ENCODE data around the gene MCM3. TPM values are rescaled to one million over a fixed set of nuclear protein-coding genes. Genes with fewer than 3 reads are reported as not detected.

MCM3 gene
- total RNA-seq, 1 experiment from 2014 or later, result 191 TPM

DNA sequence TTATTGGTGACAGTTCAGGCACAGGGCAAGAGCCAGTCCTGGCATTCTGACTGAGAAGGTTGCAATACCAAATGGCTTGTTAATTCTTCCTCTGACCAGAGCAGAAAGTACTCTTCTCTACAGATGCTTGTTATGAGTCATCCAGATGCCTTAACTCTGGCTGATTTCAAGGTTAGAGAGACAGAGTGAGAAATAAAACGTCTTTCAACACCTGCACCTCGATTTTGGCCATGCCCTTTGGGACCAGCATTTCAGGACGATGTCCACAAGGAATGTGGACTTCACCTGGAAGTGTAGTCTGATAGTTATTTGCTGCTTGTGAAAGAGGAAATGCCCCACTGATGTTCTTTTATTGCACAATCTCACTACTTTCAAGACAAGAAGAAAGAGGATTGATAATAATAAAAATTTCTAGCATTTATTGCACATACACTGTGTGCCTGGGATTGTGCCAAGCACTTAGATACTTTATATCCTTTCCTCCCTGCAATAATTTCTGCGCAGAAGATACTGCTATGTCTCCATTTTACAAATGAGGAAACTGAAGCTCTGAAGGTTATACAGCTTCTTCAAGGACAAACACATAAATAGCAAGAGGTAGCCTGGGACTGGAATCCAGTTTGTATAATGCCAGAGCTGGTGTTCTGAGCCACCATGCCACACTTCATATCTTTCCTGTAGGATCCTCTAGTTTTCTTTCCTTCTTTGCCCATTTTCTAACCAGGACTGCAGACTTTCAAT, 33.5 kb upstream of the MCM3 start:
- no peaks in the 10 kb centered on the region for H3K36me3 ChIP-seq (ENCODE audit: control insufficient read depth in 1 of 2, insufficient read depth in 2 of 2, low read length in 2 of 2)
- ChIA-PET RAD21 (ENCODE audit: low non-redundant PET in 1 of 2, low total read pairs in 2 of 2, uncharacterized antibody in 2 of 2, unreplicated experiment in 2 of 2) (no interaction called here), CTCF (no interaction called here), POLR2A (no interaction called here)
- ATAC-seq, result no peak
- no peaks in the 10 kb centered on the region for H3K79me2 ChIP-seq (ENCODE audit: insufficient read depth, low read length)
- H3K27ac ChIP-seq (ENCODE audit: low read depth, low read length), result no peak overlapping the region
- no TSS peak for BruUV-seq (replicated peaks)
- H3K4me3 ChIP-seq (replicated peaks in 1 of 2; ENCODE audit: low read depth in 1 of 2, low read length in 2 of 2), result no peak overlapping the region
- H3K4me1 ChIP-seq (ENCODE audit: control insufficient read depth in 1 of 2, insufficient read depth in 2 of 2, low read length in 2 of 2), result peaks cover 0 to 9% of the 10 kb centered on the region in 2 experiments; a peak in 1 of 4 replicates
- no peaks in the 10 kb centered on the region for H3K27me3 ChIP-seq (ENCODE audit: insufficient read depth, low read length)
- H3K9me2 ChIP-seq (ENCODE audit: insufficient read depth), result no peaks in the 10 kb centered on the region
- no peaks in the 10 kb centered on the region for H4K20me1 ChIP-seq (ENCODE audit: insufficient read depth)
- intact Hi-C loops (cut with micrococcal nuclease), result no loop called here
- no peak overlapping the region for H3K4me2 ChIP-seq (ENCODE audit: low read length)
- DNase-seq (ENCODE audit: low read depth, low spot score), result no peak
- no peak overlapping the region for H3K9ac ChIP-seq (ENCODE audit: low read length)
- no peak overlapping the region for H2AFZ ChIP-seq (ENCODE audit: low read depth, low read length, poor library complexity, severe bottlenecking)
- H3K9me3 ChIP-seq (ENCODE audit: control insufficient read depth in 1 of 2, insufficient read depth in 1 of 2, low read depth in 1 of 2, low read length in 2 of 2), result no peaks in the 10 kb centered on the region
- TF ChIP-seq CEBPB (IDR thresholded peaks at IDR 0.05; ENCODE audit: low read depth), result no peak
- no peak for TF ChIP-seq ZNF274 (IDR thresholded peaks at IDR 0.05; ENCODE audit: low read depth, low read length)
- no peak for TF ChIP-seq EZH2phosphoT487 (IDR thresholded peaks at IDR 0.05; ENCODE audit: borderline replicate concordance)
- TF ChIP-seq, protein P1, sequence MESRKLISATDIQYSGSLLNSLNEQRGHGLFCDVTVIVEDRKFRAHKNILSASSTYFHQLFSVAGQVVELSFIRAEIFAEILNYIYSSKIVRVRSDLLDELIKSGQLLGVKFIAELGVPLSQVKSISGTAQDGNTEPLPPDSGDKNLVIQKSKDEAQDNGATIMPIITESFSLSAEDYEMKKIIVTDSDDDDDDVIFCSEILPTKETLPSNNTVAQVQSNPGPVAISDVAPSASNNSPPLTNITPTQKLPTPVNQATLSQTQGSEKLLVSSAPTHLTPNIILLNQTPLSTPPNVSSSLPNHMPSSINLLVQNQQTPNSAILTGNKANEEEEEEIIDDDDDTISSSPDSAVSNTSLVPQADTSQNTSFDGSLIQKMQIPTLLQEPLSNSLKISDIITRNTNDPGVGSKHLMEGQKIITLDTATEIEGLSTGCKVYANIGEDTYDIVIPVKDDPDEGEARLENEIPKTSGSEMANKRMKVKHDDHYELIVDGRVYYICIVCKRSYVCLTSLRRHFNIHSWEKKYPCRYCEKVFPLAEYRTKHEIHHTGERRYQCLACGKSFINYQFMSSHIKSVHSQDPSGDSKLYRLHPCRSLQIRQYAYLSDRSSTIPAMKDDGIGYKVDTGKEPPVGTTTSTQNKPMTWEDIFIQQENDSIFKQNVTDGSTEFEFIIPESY (IDR thresholded peaks at IDR 0.05; ENCODE audit: extremely low read depth, insufficient replicate concordance, low read length), result no peak
- TF ChIP-seq, protein P2, sequence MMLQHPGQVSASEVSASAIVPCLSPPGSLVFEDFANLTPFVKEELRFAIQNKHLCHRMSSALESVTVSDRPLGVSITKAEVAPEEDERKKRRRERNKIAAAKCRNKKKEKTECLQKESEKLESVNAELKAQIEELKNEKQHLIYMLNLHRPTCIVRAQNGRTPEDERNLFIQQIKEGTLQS (IDR thresholded peaks at IDR 0.05), result no peak
- TF ChIP-seq EGR1 (IDR thresholded peaks at IDR 0.05; ENCODE audit: low read depth), result no peak
- TF ChIP-seq TCF7L2 (IDR thresholded peaks at IDR 0.05; ENCODE audit: borderline replicate concordance, extremely low read depth, insufficient read depth, insufficient read length), result no peak
- TF ChIP-seq YY1 (IDR thresholded peaks at IDR 0.05; ENCODE audit: extremely low read depth, insufficient replicate concordance, low read depth, low read length), result no peak
- TF ChIP-seq JUND (IDR thresholded peaks at IDR 0.05), result no peak
- TF ChIP-seq SIN3A (IDR thresholded peaks at IDR 0.05; ENCODE audit: low read depth), result no peak
